ENCODE measurements around the gene HOXB2. TPM values are rescaled to one million over a fixed set of nuclear protein-coding genes. Genes with fewer than 3 reads are reported as not detected.

Gene HOXB2
- total and polyA plus RNA-seq, 2 donors (not counting 1 experiment from before 2014, with no cell fraction given): 12.2 to 12.3 TPM

DNA sequence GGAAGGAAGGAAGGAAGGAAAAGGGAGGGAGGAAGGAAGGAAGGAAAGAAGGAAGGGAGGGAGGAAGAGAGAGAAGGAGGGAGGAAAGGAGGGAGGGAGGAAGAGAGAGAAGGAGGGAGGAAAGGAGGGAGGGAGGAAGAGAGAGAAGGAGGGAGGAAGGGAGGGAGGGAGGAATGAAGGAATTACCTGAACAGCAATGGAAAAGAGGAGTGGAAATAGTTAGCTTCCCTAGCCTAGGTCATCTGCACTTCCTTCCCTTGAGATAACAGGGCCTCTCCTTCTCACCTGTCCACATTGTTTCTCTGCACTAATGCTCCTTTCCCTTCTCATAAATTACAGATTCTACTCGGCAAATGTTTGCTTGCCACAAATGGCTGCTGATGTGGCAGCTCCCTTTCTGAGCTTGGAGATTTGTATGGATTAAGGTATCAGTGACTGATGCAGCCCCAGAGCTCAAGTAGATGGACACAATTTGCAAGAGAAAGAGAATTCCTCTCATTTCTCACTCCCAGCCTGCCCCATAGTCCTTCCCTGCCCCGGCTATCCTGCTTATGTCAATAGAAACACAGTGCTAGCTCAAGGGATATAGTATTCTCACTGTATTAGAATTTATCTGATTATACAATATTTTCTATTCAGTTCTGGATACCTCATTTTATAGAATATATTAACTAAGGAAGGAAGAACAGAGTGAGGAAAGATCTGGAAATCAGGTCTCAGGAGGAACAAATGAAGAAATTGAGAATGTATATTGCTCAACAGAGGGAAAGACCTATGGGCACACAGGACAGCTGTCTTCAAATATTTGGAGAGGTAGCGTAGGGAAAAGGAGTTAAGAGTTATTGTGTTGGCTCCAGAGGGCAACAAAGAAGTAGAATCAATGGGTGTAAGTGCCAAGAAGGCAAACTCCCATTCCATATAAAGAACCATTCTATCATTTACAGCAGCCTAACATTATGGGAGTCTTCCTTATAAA, 28.7 kb downstream of the HOXB2 start:
- TF ChIP-seq, protein P1, sequence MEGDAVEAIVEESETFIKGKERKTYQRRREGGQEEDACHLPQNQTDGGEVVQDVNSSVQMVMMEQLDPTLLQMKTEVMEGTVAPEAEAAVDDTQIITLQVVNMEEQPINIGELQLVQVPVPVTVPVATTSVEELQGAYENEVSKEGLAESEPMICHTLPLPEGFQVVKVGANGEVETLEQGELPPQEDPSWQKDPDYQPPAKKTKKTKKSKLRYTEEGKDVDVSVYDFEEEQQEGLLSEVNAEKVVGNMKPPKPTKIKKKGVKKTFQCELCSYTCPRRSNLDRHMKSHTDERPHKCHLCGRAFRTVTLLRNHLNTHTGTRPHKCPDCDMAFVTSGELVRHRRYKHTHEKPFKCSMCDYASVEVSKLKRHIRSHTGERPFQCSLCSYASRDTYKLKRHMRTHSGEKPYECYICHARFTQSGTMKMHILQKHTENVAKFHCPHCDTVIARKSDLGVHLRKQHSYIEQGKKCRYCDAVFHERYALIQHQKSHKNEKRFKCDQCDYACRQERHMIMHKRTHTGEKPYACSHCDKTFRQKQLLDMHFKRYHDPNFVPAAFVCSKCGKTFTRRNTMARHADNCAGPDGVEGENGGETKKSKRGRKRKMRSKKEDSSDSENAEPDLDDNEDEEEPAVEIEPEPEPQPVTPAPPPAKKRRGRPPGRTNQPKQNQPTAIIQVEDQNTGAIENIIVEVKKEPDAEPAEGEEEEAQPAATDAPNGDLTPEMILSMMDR (conservative IDR thresholded peaks at IDR 0.05 in 1 of 2, IDR thresholded peaks at IDR 0.05 in 1 of 2; ENCODE audit: low read depth in 1 of 2, low read length in 2 of 2): no peak
- no peak for TF ChIP-seq EZH2 (IDR thresholded peaks at IDR 0.05; ENCODE audit: low read length, missing control alignments)
- DNase-seq (ENCODE audit: low read depth in 2 of 2): no peak
- Histone ChIP-seq H4K20me1 (ENCODE audit: control insufficient read depth, extremely low read depth, insufficient read depth, low read length) (no peaks in the 10 kb centered on the region), H3K4me2 (ENCODE audit: extremely low read depth, insufficient read depth, low read length) (no peak overlapping the region), H3K27me3 (ENCODE audit: control insufficient read depth, insufficient read depth, low read length) (peaks cover 5% of the 10 kb centered on the region), H3K9ac (ENCODE audit: insufficient read depth, low read length) (no peak overlapping the region), H3K9me3 (ENCODE audit: control insufficient read depth, insufficient read depth, low read depth, low read length) (no peaks in the 10 kb centered on the region), H3K79me2 (ENCODE audit: control insufficient read depth, insufficient read depth, low read length) (no peaks in the 10 kb centered on the region), H3K4me1 (ENCODE audit: control insufficient read depth, extremely low read depth, insufficient read depth, low read length) (peaks cover 4% of the 10 kb centered on the region), H3K27ac (ENCODE audit: insufficient read depth, low read length) (no peak overlapping the region), H3K4me3 (replicated peaks in 1 of 4; ENCODE audit: control extremely low read depth in 1 of 4, insufficient read depth in 1 of 4, low read depth in 3 of 4, low read length in 4 of 4) (no peak overlapping the region), H2AFZ (ENCODE audit: low read length) (no peak overlapping the region), H3K36me3 (ENCODE audit: control insufficient read depth, insufficient read depth, low read length) (no peaks in the 10 kb centered on the region)

DNA sequence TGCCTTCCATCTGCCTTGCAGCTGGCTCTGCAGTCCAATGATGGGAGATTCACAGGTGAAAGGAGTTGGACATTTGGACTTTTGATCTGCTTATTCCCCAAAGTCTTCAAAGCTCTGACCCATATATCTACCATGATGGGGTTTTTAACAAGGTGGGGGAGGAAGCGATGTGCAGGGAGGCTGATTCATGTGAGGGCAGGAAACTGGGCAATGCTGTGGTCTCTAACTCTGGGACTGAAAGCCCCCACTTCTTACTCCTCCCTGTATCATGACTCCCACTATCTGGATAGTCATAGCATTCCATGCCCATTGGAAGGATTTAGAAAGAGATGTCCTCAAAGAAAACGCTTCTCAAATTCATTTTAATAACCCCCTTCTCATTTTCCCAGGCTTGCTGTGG, 30.4 kb downstream of the HOXB2 start:
- Histone ChIP-seq H2AFZ (ENCODE audit: low read length) (no peak overlapping the region), H3K4me2 (ENCODE audit: extremely low read depth, insufficient read depth, low read length) (no peak overlapping the region), H3K79me2 (ENCODE audit: control insufficient read depth, insufficient read depth, low read length) (no peaks in the 10 kb centered on the region), H3K4me3 (replicated peaks in 1 of 4; ENCODE audit: control extremely low read depth in 1 of 4, insufficient read depth in 1 of 4, low read depth in 3 of 4, low read length in 4 of 4) (no peak overlapping the region), H3K4me1 (ENCODE audit: control insufficient read depth, extremely low read depth, insufficient read depth, low read length) (no peaks in the 10 kb centered on the region), H3K9me3 (ENCODE audit: control insufficient read depth, insufficient read depth, low read depth, low read length) (no peaks in the 10 kb centered on the region), H3K27ac (ENCODE audit: insufficient read depth, low read length) (no peak overlapping the region), H3K9ac (ENCODE audit: insufficient read depth, low read length) (no peak overlapping the region), H3K36me3 (ENCODE audit: control insufficient read depth, insufficient read depth, low read length) (no peaks in the 10 kb centered on the region), H3K27me3 (ENCODE audit: control insufficient read depth, insufficient read depth, low read length) (peaks cover 5% of the 10 kb centered on the region), H4K20me1 (ENCODE audit: control insufficient read depth, extremely low read depth, insufficient read depth, low read length) (no peaks in the 10 kb centered on the region)
- TF ChIP-seq, protein P1 (conservative IDR thresholded peaks at IDR 0.05 in 1 of 2, IDR thresholded peaks at IDR 0.05 in 1 of 2; ENCODE audit: low read depth in 1 of 2, low read length in 2 of 2): no peak
- no peak for TF ChIP-seq EZH2 (IDR thresholded peaks at IDR 0.05; ENCODE audit: low read length, missing control alignments)
- no peak for DNase-seq (ENCODE audit: low read depth in 2 of 2)

DNA sequence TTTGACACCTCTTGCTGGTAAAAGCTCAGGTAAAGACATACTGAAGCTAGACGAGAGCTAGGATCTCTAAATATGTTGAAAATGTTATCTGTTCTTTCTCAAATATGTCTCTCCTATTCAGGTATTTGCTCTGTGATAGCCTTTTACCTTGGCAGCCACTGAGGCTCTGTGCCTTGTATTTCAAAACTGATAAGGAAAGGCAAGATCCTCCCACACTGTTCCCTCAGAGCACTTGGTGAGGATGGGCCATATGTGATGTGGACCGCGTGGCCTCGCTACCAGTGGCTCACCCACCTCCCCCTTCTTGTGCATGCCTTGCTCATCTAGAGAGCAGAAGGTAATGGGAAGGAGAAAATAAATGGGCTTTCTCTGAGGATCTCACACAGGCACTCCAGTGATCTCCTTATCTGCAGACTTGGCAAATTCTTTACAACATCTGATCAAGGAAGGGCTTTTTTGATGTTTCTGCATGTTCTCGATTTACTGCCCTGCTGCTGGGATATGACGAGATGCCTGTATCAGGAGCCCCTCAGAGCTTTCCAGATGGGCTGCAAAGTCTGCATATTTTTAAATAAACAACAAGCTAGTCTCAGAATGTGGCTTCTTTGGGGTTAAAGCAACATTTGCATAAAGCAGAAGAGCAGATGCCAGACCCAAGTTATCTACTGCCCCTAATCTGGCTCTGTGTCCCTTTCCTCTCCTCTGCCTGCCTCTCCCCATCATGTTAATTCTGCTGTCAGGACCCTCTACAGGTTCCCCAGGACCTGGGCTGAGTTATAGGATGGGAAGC, 31.0 kb downstream of the HOXB2 start:
- H3K4me2 ChIP-seq (ENCODE audit: extremely low read depth, insufficient read depth, low read length): no peak overlapping the region
- H3K9ac ChIP-seq (ENCODE audit: insufficient read depth, low read length): no peak overlapping the region
- H3K27ac ChIP-seq (ENCODE audit: insufficient read depth, low read length): no peak overlapping the region
- no peak for TF ChIP-seq EZH2 (IDR thresholded peaks at IDR 0.05; ENCODE audit: low read length, missing control alignments)
- TF ChIP-seq, protein P1 (conservative IDR thresholded peaks at IDR 0.05 in 1 of 2, IDR thresholded peaks at IDR 0.05 in 1 of 2; ENCODE audit: low read depth in 1 of 2, low read length in 2 of 2): no peak
- H3K4me1 ChIP-seq (ENCODE audit: control insufficient read depth, extremely low read depth, insufficient read depth, low read length): no peaks in the 10 kb centered on the region
- DNase-seq (ENCODE audit: low read depth in 2 of 2): no peak
- H2AFZ ChIP-seq (ENCODE audit: low read length): no peak overlapping the region
- H3K27me3 ChIP-seq (ENCODE audit: control insufficient read depth, insufficient read depth, low read length): peaks cover 5% of the 10 kb centered on the region
- no peaks in the 10 kb centered on the region for H3K36me3 ChIP-seq (ENCODE audit: control insufficient read depth, insufficient read depth, low read length)
- no peak overlapping the region for H3K4me3 ChIP-seq (replicated peaks in 1 of 4; ENCODE audit: control extremely low read depth in 1 of 4, insufficient read depth in 1 of 4, low read depth in 3 of 4, low read length in 4 of 4)
- no peaks in the 10 kb centered on the region for H4K20me1 ChIP-seq (ENCODE audit: control insufficient read depth, extremely low read depth, insufficient read depth, low read length)
- H3K9me3 ChIP-seq (ENCODE audit: control insufficient read depth, insufficient read depth, low read depth, low read length): no peaks in the 10 kb centered on the region
- no peaks in the 10 kb centered on the region for H3K79me2 ChIP-seq (ENCODE audit: control insufficient read depth, insufficient read depth, low read length)
